RCC 7860 (cell line): ENCODE measurements around the gene EPHA10.

Source experiments
- DNase-seq: peaks from one replicate; pipeline ENCODE4 v3.0.0-alpha.2; 2015; ENCODE audit warnings: low spot score
- FAIRE-seq: peaks from 2 replicates; lab custom pipeline; 2012; peaks lifted over from hg19 to GRCh38; lab: Jason Lieb, UNC

The EPHA10 gene

GRCh38 chr1:37682334-37682987, 82.5 kb downstream of the EPHA10 start:
- DNase-seq (peak; percentile 21), FAIRE-seq (peak; percentile 50)

DNA sequence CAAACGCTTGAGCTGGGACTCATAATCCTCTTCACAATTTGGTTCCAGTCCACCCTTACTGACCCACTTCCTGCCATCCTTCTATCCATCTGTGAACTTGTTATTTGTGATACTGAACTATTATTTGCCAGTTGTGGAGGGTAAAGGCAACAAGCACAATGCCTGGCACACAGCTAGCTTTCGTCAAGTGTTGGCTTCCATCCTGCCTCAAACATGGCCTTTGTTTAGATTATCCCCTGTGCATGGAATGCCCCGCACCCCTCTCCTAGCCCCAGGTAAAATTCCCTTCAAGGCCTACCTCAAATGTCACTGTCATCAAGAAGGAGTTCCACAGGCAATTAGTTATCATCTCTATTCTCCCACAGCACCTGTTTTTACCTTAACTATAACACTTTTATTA, 84.0 kb downstream of the EPHA10 start:
- DNase-seq (no peak), FAIRE-seq (no peak)

- FAIRE-seq (no peak), DNase-seq (no peak)
Measured at GRCh38 chr1:37677808-37678207, 87.1 kb downstream of the EPHA10 start.

GRCh38 chr1:37677143-37677439, 87.8 kb downstream of the EPHA10 start:
- DNase-seq: no peak
- FAIRE-seq: no peak

- no peak for FAIRE-seq
Measured at GRCh38 chr1:37676281-37677142, 88.4 kb downstream of the EPHA10 start.

GRCh38 chr1:37673920-37674319, 91.0 kb downstream of the EPHA10 start:
- FAIRE-seq (no peak), DNase-seq (no peak)

More at GRCh38 chr1:37676281-37677142, 88.4 kb downstream of the EPHA10 start:
- no peak for DNase-seq

- FAIRE-seq (no peak), DNase-seq (no peak)
Measured at GRCh38 chr1:37672136-37672870, 92.6 kb downstream of the EPHA10 start.

DNA sequence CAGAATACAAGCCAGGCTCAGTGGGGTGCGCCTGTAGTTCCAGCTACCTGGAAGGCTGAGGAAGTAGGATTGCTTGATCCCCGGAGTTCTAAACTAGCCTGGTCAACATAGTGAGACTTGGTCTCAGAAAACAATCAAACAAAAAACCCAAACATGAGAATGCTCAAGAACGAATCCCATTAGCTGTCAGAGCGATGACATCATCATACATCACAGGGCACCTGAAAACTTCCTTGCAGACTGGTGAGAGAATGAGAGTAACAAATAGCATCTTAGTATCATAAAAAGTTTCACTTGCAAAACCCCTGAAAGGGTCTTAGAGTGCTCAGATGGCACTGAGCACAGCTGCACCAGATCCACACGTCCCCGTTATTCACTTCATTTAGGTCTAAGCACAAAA, 93.7 kb downstream of the EPHA10 start:
- FAIRE-seq (no peak), DNase-seq (no peak)

GRCh38 chr1:37670133-37670532, 94.8 kb downstream of the EPHA10 start:
- no peak for FAIRE-seq
- DNase-seq: no peak

DNA sequence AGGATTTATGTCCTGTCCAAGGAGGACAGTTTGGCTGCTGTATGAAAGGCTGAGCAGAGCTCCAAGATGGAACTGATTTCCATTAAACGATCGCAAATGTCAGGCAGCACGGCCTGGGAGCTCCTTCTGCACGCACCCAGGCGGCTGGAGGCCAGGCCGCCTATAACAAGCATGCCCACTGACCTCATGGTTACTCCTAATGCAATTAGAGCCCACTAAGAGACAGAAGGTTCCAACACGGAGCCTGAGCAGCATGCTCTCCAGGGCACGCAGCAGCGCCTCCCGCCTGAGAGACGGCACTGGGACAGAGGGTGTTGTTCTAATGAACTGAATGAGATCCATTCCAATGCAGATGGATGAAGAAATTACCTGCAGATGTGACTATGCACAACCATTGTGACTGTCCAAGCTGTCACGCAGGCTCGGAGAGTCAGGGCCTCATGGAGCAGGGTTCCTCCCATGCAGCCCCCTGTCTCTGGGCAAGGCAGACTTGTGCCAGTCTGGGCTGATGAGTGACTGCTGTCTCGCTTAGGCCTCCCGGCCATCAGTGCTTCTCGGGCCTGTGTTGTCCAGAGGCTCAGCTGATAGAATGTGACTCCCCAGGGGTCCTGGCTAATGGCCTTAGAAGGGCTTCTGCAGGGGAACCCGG, 97.8 kb downstream of the EPHA10 start:
- FAIRE-seq: no peak
- DNase-seq: no peak

DNA sequence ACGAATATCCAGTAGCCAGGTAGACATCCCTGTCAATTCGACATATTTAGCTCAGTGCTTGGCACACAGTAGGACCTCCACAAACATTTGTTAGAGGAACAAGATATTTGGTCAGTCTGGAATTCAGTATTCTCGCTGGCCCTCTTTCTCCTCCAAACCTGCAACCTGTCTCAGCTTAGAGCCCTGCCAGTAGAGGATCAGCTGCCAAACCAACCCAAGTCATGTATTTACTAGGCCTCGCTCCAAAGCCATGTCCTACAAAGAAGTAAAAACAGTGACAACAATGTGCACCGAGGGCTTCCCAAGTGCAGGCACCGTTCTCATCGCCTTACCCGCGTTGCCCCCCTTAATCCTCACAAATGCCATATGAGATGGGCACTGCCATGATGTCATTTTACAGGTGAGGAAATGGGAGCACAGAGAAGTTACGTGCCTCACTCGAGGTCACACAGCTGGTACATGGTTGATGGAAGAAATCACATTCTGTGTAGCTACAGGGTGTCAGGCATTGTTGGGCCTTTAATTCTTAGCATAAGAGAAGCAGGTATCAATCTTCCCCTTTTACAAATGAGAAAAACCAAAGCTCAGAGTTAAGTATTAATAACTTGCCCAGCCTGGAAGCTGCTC, 98.6 kb downstream of the EPHA10 start:
- DNase-seq: no peak
- FAIRE-seq: no peak
